GM12878 (cell line): ENCODE results near the gene UCKL1. TPM values are rescaled to one million over a fixed set of nuclear protein-coding genes. Genes with fewer than 3 reads are reported as not detected.

Experiments
- ATAC-seq: fragments of 200-7000 bp; cut with Tn5 transposase; 3 replicates; pipeline ENCODE4 v1.9.1; 2020; ENCODE audit warnings: mild to moderate bottlenecking, moderate library complexity
- BruUV-seq: library from RNA; stranded (reverse); fragments of 400-500 nt; replicated peaks from 2 replicates; lab custom pipeline; 2021; lab: Mats Ljungman, UMichigan
- CTCF ChIA-PET: fragments of 300-600 bp; sonication (Branson Sonifier 250); formaldehyde crosslinking; extraction: SDS; loops from one replicate; lab custom pipeline; 2021; ENCODE audit warnings: inconsistent platforms; lab: Yijun Ruan, JAX
- POLR2A ChIA-PET: fragments of 350-600 bp; formaldehyde crosslinking; extraction: SDS; loops from one replicate; lab custom pipeline; 2021; ENCODE audit warnings: inconsistent platforms; lab: Charles Lee
- RAD21 ChIA-PET: fragments of 300-600 bp; sonication (Branson Sonifier 250); formaldehyde crosslinking; loops from one replicate; lab custom pipeline; 2023; ENCODE audit warnings: antibody characterized with exemption; ENCODE audit not compliant: unreplicated experiment; lab: Charles Lee
- SMC1A ChIA-PET: fragments of 300-600 bp; sonication (Branson Sonifier 250); formaldehyde crosslinking; loops from one replicate; lab custom pipeline; 2023; ENCODE audit not compliant: unreplicated experiment, uncharacterized antibody; lab: Charles Lee
- DNase-seq: peaks from one replicate; pipeline ENCODE4 v3.0.0-alpha.2; 2011; ENCODE audit warnings: low read depth, low spot score
- FAIRE-seq: peaks from 3 replicates; lab custom pipeline; 2011; peaks lifted over from hg19 to GRCh38; lab: Jason Lieb, UNC
- H2AFZ ChIP-seq: 2 replicates; pipeline ENCODE4 v1.6.0; 2011; ENCODE audit warnings: low read depth, low read length, control low read depth; ENCODE audit not compliant: control insufficient read depth
- H3K27ac ChIP-seq: 2 replicates; pipeline ENCODE4 v1.5.1; 2011; ENCODE audit warnings: control low read depth; ENCODE audit not compliant: control insufficient read depth, insufficient read depth
- H3K27me3 ChIP-seq, 2 experiments: replicated peaks in 1 of 2; 2 replicates each; pipeline versions ENCODE4 v1.6.0 to v1.6.1; 2011; ENCODE audit warnings: low read length in 1 of 2; ENCODE audit not compliant: control insufficient read depth in 2 of 2, insufficient read depth in 2 of 2
- H3K36me3 ChIP-seq, 2 experiments: 2 replicates each; pipeline ENCODE4 v1.5.1; 2011; ENCODE audit warnings: low read length in 1 of 2; ENCODE audit not compliant: control insufficient read depth in 2 of 2, insufficient read depth in 2 of 2
- H3K4me1 ChIP-seq: 2 replicates; pipeline ENCODE4 v1.6.1; 2011; ENCODE audit warnings: mild to moderate bottlenecking, low read length, moderate library complexity, mixed read lengths; ENCODE audit not compliant: control insufficient read depth, insufficient read depth
- H3K4me2 ChIP-seq: 2 replicates; pipeline ENCODE4 v1.6.0; 2011; ENCODE audit warnings: control low read depth; ENCODE audit not compliant: control insufficient read depth, insufficient read depth
- H3K4me3 ChIP-seq: fragments of 200-600 bp; sonication (generic); 2 replicates; pipeline ENCODE4 v1.5.1; 2016
- H3K79me2 ChIP-seq: 2 replicates; pipeline ENCODE4 v1.6.0; 2011; ENCODE audit warnings: low read length; ENCODE audit not compliant: control insufficient read depth, insufficient read depth
- H3K9ac ChIP-seq: 2 replicates; pipeline ENCODE4 v1.8.0; 2011; ENCODE audit warnings: low read length, control low read depth, mixed read lengths; ENCODE audit not compliant: control insufficient read depth, insufficient read depth
- H3K9me3 ChIP-seq: replicated peaks from 3 replicates; pipeline ENCODE4 v1.5.1; 2011; ENCODE audit warnings: mild to moderate bottlenecking, low read length; ENCODE audit not compliant: control insufficient read depth, insufficient read depth
- H4K20me1 ChIP-seq: 2 replicates; pipeline ENCODE4 v1.6.0; 2011; ENCODE audit not compliant: control insufficient read depth, insufficient read depth
- BACH1 ChIP-seq: fragments of 450-650 bp; IDR thresholded peaks from 2 replicates; pipeline ENCODE4 v1.6.1; 2017; ENCODE audit warnings: mild to moderate bottlenecking, borderline replicate concordance
- BCL3 ChIP-seq: IDR thresholded peaks from 2 replicates; pipeline ENCODE4 v1.6.1; 2011; ENCODE audit warnings: borderline replicate concordance, low read depth, mild to moderate bottlenecking, moderate library complexity, low read length; ENCODE audit not compliant: insufficient read depth, poor library complexity, severe bottlenecking
- BRCA1 ChIP-seq: IDR thresholded peaks from 2 replicates; pipeline ENCODE4 v1.6.1; 2011; ENCODE audit warnings: low read depth, low read length, improper control_type of control experiment
- CHD2 ChIP-seq: IDR thresholded peaks from 2 replicates; pipeline ENCODE4 v1.6.1; 2011; ENCODE audit warnings: low read depth, low read length, improper control_type of control experiment, borderline replicate concordance
- DPF2 ChIP-seq: fragments of 450-650 bp; IDR thresholded peaks from 2 replicates; pipeline ENCODE4 v1.6.1; 2017; ENCODE audit warnings: mild to moderate bottlenecking
- ESRRA ChIP-seq: IDR thresholded peaks from 2 replicates; pipeline ENCODE4 v1.6.1; 2012; ENCODE audit warnings: mild to moderate bottlenecking, low read length, improper control_type of control experiment
- FOXK2 ChIP-seq: fragments of 450-650 bp; IDR thresholded peaks from 2 replicates; pipeline ENCODE4 v1.6.1; 2017; ENCODE audit warnings: mild to moderate bottlenecking, moderate library complexity
- GATAD2B ChIP-seq: fragments of 450-650 bp; conservative IDR thresholded peaks from 2 replicates; pipeline ENCODE4 v1.6.1; 2017; ENCODE audit warnings: low read depth, mild to moderate bottlenecking, moderate library complexity
- HDGF ChIP-seq: fragments of 450-650 bp; IDR thresholded peaks from 2 replicates; pipeline ENCODE4 v1.6.1; 2016; ENCODE audit warnings: antibody characterized with exemption
- MAX ChIP-seq: IDR thresholded peaks from 2 replicates; pipeline ENCODE4 v1.6.1; 2012; ENCODE audit warnings: low read depth, low read length, improper control_type of control experiment
- MYC ChIP-seq: IDR thresholded peaks from 2 replicates; pipeline ENCODE4 v1.6.1; 2011; ENCODE audit warnings: mild to moderate bottlenecking, low read length, moderate library complexity, inconsistent platforms; ENCODE audit not compliant: insufficient read depth, insufficient replicate concordance, insufficient read length, severe bottlenecking
- NRF1 ChIP-seq: conservative IDR thresholded peaks from 2 replicates; pipeline ENCODE4 v1.6.1; 2011; ENCODE audit warnings: mild to moderate bottlenecking, low read depth, low read length, improper control_type of control experiment
- POLR2A ChIP-seq: IDR thresholded peaks from 2 replicates; pipeline ENCODE4 v1.6.1; 2011; ENCODE audit warnings: low read depth, mild to moderate bottlenecking, low read length
- SMAD5 ChIP-seq: IDR thresholded peaks from 2 replicates; pipeline ENCODE4 v1.6.1; 2016; ENCODE audit warnings: antibody characterized with exemption, low read depth
- SREBF1 ChIP-seq: IDR thresholded peaks from 2 replicates; pipeline ENCODE4 v1.6.1; 2012; ENCODE audit warnings: mild to moderate bottlenecking, low read length
- STAT1 ChIP-seq: fragments of 450-650 bp; conservative IDR thresholded peaks from 2 replicates; pipeline ENCODE4 v1.6.1; 2014; ENCODE audit warnings: antibody characterized with exemption, mild to moderate bottlenecking
- YBX1 ChIP-seq: fragments of 450-650 bp; IDR thresholded peaks from 2 replicates; pipeline ENCODE4 v1.6.1; 2016; ENCODE audit warnings: antibody characterized with exemption
- ZNF24 ChIP-seq: fragments of 450-650 bp; IDR thresholded peaks from 2 replicates; pipeline ENCODE4 v1.6.1; 2017; ENCODE audit warnings: antibody characterized with exemption, mild to moderate bottlenecking
- WGBS: methylation state at CpG from one replicate; pipeline ENCODE4 v1.1.6; 2016; ENCODE audit warnings: low lambda C conversion rate; ENCODE audit not compliant: insufficient replicate concordance, insufficient coverage; ENCODE audit errors: missing lambda C conversion rate; 5-methylcytosine and 5-hydroxymethylcytosine counted together
- in situ Hi-C: fragments of 300-500 bp; cut with MboI; formaldehyde crosslinking; loops from 9 replicates; pipeline ENCODE4 v1.14.3; 2018; ENCODE audit warnings: mixed read lengths
- intact Hi-C: fragments of 100-400 bp; cut with micrococcal nuclease; formaldehyde crosslinking; loops from one replicate; pipeline ENCODE4 v1.14.2; 2022; ENCODE audit not compliant: unreplicated experiment
- polyA plus RNA-seq, 11 experiments: library from polyadenylated mRNA; depleted of rRNA in 4 of 11; unstranded in 6 of 11; stranded (reverse) in 5 of 11; fragments of >200 nt; fragmentation: Nextera tagmentation in 4 of 11; fragmentation: Illumina TruSeq in 1 of 11; extraction: Ambion mirVana in 4 of 11; extraction: Trizol in 1 of 11; gene quantifications; 1 replicate in 1 of 11; 2 replicates in 10 of 11; pipeline versions ENCODE4 v1.2.1 to v1.2.3, GENCODE V29; 2011 to 2016; ENCODE audit warnings: inconsistent platforms in 2 of 11, missing spikeins in 2 of 11, low read depth in 1 of 11
- total RNA-seq, 4 experiments: library from RNA; depleted of rRNA in 3 of 4; stranded (reverse); fragments of >200 nt in 3 of 4; fragmentation: Illumina TruSeq in 1 of 4; extraction: Trizol in 1 of 4; gene quantifications; 2 replicates each; pipeline versions ENCODE4 v1.2.1 to v1.2.3, GENCODE V29; 2013 to 2021

UCKL1 gene
- total and polyA plus RNA-seq, 10 of the 15 experiments (the other 5 are each of a cell fraction or from before 2014, with no cell fraction given), result 2.4 to 36.3 (median 24.8) TPM

GRCh38 chr20:63957004-63957689 is 931 bp upstream of the UCKL1 start:
- H3K4me2 ChIP-seq, result peak overlapping the region; percentile 86
- no peaks in the 10 kb centered on the region for H3K9me3 ChIP-seq
- under 1% methylated on average over 27 of the region's 28 CpGs for WGBS
- H3K27ac ChIP-seq, result peak overlapping the region; percentile 72
- peak; percentile 7 for FAIRE-seq
- H2AFZ ChIP-seq, result peak overlapping the region; percentile 58
- POLR2A ChIA-PET, result interaction anchor here (1.1 to 2.4 kb wide), 4 partner anchors 11 to 106 kb away, joined by 3 to 11 read pairs (median 4); partner anchors contain the start of gene PRPF6
- in situ Hi-C loops (no loop called here), intact Hi-C loops (loop anchor here (2.0 to 5.0 kb wide), 3 partner anchors 16 to 250 kb away; partner anchors contain the start of gene ARFRP1)
- H3K9ac ChIP-seq, result peak overlapping the region; percentile 61
- H3K79me2 ChIP-seq, result peaks cover 28% of the 10 kb centered on the region
- SMC1A ChIA-PET, result interaction anchor here (2.7 kb wide), 1 partner anchor 16 kb away, joined by 7 read pairs; no protein-coding TSS in a partner anchor
- no TSS peak for BruUV-seq
- peaks cover 3% of the 10 kb centered on the region; the same call in 1 of the 2 replicates for H4K20me1 ChIP-seq
- peaks cover 0 to 3% of the 10 kb centered on the region in 2 experiments; a peak in 2 of 4 replicates for H3K36me3 ChIP-seq
- peaks cover 7% of the 10 kb centered on the region for H3K4me1 ChIP-seq
- CTCF ChIA-PET, result interaction anchor here (0.7 to 1.8 kb wide), 3 partner anchors 16 to 100 kb away, joined by 3 to 12 read pairs (median 4); no protein-coding TSS in a partner anchor
- peak overlapping the region; percentile 43 for H3K4me3 ChIP-seq
- DNase-seq, result no peak
- RAD21 ChIA-PET, result interaction anchor here (0.6 to 2.2 kb wide), 6 partner anchors 16 to 106 kb away, joined by 3 to 10 read pairs (median 6); partner anchors contain the start of genes PRPF6 and TCEA2
- ATAC-seq, result peak; percentile 74
- no peaks in the 10 kb centered on the region for H3K27me3 ChIP-seq
- TF ChIP-seq FOXK2 (0 out of 2 replicates have a peak, but pooled peaks have one; percentile 17), GATAD2B (0 out of 2 replicates have a peak, but pooled peaks have one; percentile 11), BACH1 (0 out of 2 replicates have a peak, but pooled peaks have one; percentile 7), HDGF (0 out of 2 replicates have a peak, but pooled peaks have one; percentile 34), CHD2 (no peak), MAX (peak; percentile 32), ZNF24 (no peak), SMAD5 (0 out of 2 replicates have a peak, but pooled peaks have one; percentile 23), YBX1 (no peak), BCL3 (peak; percentile 37), POLR2A (peak; percentile 58; the same call in 1 of the 2 replicates), NRF1 (no peak), DPF2 (no peak), MYC (no peak), ESRRA (no peak), BRCA1 (no peak), STAT1 (0 out of 2 replicates have a peak, but pooled peaks have one; percentile 60), SREBF1 (no peak)
- TF ChIP-seq, all 136 proteins: peak for 9
